Colonic mucosa (tissue), 4 donors: Measurements from ENCODE around the gene LRMDA. TPM values are rescaled to one million over a fixed set of nuclear protein-coding genes. Genes with fewer than 3 reads are reported as not detected.

ENCODE experiments used
- DNase-seq: peaks from one replicate; pipeline ENCODE4 v3.0.0-alpha.2; 2020
- H3K27ac ChIP-seq: fragments of 200-600 bp; one replicate; pipeline ENCODE4 v1.8.0; 2021
- H3K27me3 ChIP-seq: fragments of 200-600 bp; one replicate; pipeline ENCODE4 v1.8.0; 2021
- H3K36me3 ChIP-seq: fragments of 200-600 bp; one replicate; pipeline ENCODE4 v1.8.0; 2021
- H3K4me1 ChIP-seq: fragments of 200-600 bp; one replicate; pipeline ENCODE4 v1.8.0; 2021; ENCODE audit warnings: mild to moderate bottlenecking
- H3K4me3 ChIP-seq: fragments of 200-600 bp; one replicate; pipeline ENCODE4 v1.8.0; 2021
- H3K9ac ChIP-seq, 2 donors: one replicate each; pipeline ENCODE4 v1.7.0; 2013; ENCODE audit warnings: control low read depth in 2 of 2, low read depth in 2 of 2, low read length in 2 of 2
- H3K9me3 ChIP-seq: fragments of 200-600 bp; one replicate; pipeline ENCODE4 v1.8.0; 2021
- CTCF ChIP-seq: fragments of 200-600 bp; IDR thresholded peaks from one replicate; pipeline ENCODE4 v1.8.0; 2022; ENCODE audit warnings: antibody characterized with exemption, mild to moderate bottlenecking
- intact Hi-C: fragments of 100-400 bp; cut with DNase I; formaldehyde crosslinking; loops from one replicate; pipeline ENCODE4 v1.14.1; 2022
- total RNA-seq, 2 donors: library from RNA; stranded (reverse); fragmentation: NEBNext Ultra II Directional in 1 of 2; extraction: Animal tissue kit (Norgen Biotek cat#: 25700) in 1 of 2; gene quantifications; one replicate each; pipeline ENCODE4 v1.2.1, GENCODE V29; 2021
- donor health status: healthy.
- donor health status: DM: no; HTN: no; CAD: no.
- donor health status: DM: no; HTN: no; CAD: no.

The LRMDA gene
- total RNA-seq, 2 donors from 2014 or later: 2.5 to 5.2 TPM

GRCh38 chr10:75904499-75905283 is 473.3 kb downstream of the LRMDA start:
- no peaks in the 10 kb centered on the region for H3K36me3 ChIP-seq
- no peak overlapping the region for H3K9ac ChIP-seq
- intact Hi-C loops: no loop called here
- no peak overlapping the region for H3K4me3 ChIP-seq
- no peaks in the 10 kb centered on the region for H3K27me3 ChIP-seq
- TF ChIP-seq CTCF: no peak
- DNase-seq: no peak
- no peaks in the 10 kb centered on the region for H3K4me1 ChIP-seq
- H3K27ac ChIP-seq: no peak overlapping the region
- no peaks in the 10 kb centered on the region for H3K9me3 ChIP-seq

GRCh38 chr10:75905490-75905889 is 474.1 kb downstream of the LRMDA start:
- Histone ChIP-seq H3K9me3 (no peaks in the 10 kb centered on the region), H3K27ac (no peak overlapping the region), H3K9ac (no peak overlapping the region), H3K27me3 (no peaks in the 10 kb centered on the region), H3K4me3 (no peak overlapping the region), H3K36me3 (no peaks in the 10 kb centered on the region), H3K4me1 (no peaks in the 10 kb centered on the region)
- DNase-seq: no peak
- no peak for TF ChIP-seq CTCF
- intact Hi-C loops: no loop called here

GRCh38 chr10:75910032-75910431 is 478.6 kb downstream of the LRMDA start:
- Histone ChIP-seq H3K9me3 (no peaks in the 10 kb centered on the region), H3K36me3 (no peaks in the 10 kb centered on the region), H3K27ac (no peak overlapping the region), H3K27me3 (no peaks in the 10 kb centered on the region), H3K9ac (no peak overlapping the region), H3K4me1 (no peaks in the 10 kb centered on the region), H3K4me3 (no peak overlapping the region)
- intact Hi-C loops: loop anchor here (5.0 kb wide), 1 partner anchor 513 kb away; no protein-coding TSS in a partner anchor
- DNase-seq: no peak
- TF ChIP-seq CTCF: peak; percentile 21

DNA sequence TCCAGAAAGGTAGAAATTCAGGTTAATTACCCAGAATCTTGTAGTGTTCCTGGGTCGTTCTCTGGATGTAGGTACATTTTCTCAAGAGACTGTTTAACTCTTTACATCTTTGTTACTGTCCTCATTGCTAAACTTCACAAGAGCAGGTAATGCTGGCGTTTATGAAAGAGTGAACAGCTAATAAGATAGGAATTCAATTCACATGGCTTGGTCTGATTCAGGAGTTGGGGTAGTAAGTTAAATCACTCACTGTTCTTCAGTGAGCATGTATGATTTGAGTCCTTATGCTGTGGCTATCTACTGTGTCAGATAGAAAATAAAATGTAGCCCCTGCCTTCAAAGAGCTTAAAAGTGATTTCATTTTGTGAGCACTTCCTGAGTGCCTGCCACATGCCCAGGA is 480.0 kb downstream of the LRMDA start:
- H3K27me3 ChIP-seq: no peaks in the 10 kb centered on the region
- H3K4me1 ChIP-seq: no peaks in the 10 kb centered on the region
- no peak for DNase-seq
- no peak overlapping the region for H3K27ac ChIP-seq
- TF ChIP-seq CTCF: no peak
- intact Hi-C loops: loop anchor here (5.0 kb wide), 1 partner anchor 514 kb away; no protein-coding TSS in a partner anchor
- no peak overlapping the region for H3K9ac ChIP-seq
- no peak overlapping the region for H3K4me3 ChIP-seq
- H3K36me3 ChIP-seq: no peaks in the 10 kb centered on the region
- no peaks in the 10 kb centered on the region for H3K9me3 ChIP-seq

- Histone ChIP-seq H3K27me3 (no peaks in the 10 kb centered on the region), H3K4me3 (no peak overlapping the region), H3K36me3 (no peaks in the 10 kb centered on the region), H3K9ac (no peak overlapping the region), H3K9me3 (no peaks in the 10 kb centered on the region), H3K27ac (no peak overlapping the region), H3K4me1 (no peaks in the 10 kb centered on the region)
- intact Hi-C loops: no loop called here
- TF ChIP-seq CTCF: no peak
- no peak for DNase-seq
These were observed 485.5 kb downstream of the LRMDA start for GRCh38 chr10:75916906-75917305.
